ENCODE results near the gene THADA. TPM values are rescaled to one million over a fixed set of nuclear protein-coding genes. Genes with fewer than 3 reads are reported as not detected.

Gene THADA
- total and polyA plus RNA-seq, 12 donors = 7.5 to 18.0 (median 15.2) TPM

DNA sequence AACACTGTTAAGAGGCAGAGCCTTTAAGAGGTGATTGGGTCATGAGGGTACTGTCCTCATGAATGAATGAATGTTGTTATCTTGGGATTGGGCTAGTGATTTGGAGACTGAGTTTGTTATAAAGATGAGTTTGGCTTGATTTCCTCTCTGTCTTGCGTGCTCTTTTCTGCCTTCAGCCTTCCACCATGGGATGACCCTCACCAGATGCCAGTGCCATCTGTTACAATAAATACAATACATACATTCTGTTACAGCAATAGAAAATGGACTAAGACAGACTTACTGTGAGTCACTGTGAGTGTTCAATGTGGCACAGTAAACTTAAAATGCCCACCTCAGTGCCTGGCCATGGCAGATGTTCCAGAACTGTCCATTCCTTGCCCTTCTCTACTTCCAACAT lies 274.4 kb downstream of the THADA start:
- H3K27ac ChIP-seq = no peak overlapping the region
- TF ChIP-seq, protein P1, sequence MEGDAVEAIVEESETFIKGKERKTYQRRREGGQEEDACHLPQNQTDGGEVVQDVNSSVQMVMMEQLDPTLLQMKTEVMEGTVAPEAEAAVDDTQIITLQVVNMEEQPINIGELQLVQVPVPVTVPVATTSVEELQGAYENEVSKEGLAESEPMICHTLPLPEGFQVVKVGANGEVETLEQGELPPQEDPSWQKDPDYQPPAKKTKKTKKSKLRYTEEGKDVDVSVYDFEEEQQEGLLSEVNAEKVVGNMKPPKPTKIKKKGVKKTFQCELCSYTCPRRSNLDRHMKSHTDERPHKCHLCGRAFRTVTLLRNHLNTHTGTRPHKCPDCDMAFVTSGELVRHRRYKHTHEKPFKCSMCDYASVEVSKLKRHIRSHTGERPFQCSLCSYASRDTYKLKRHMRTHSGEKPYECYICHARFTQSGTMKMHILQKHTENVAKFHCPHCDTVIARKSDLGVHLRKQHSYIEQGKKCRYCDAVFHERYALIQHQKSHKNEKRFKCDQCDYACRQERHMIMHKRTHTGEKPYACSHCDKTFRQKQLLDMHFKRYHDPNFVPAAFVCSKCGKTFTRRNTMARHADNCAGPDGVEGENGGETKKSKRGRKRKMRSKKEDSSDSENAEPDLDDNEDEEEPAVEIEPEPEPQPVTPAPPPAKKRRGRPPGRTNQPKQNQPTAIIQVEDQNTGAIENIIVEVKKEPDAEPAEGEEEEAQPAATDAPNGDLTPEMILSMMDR (IDR thresholded peaks at IDR 0.05) = no peak
- H3K27me3 ChIP-seq = no peaks in the 10 kb centered on the region
- peaks cover 0 to 30% (median 23%) of the 10 kb centered on the region in 9 donors for H3K4me1 ChIP-seq
- intact Hi-C loops (cut with DNase I) = no loop called here
- WGBS, 2 donors = 96 to 100% methylated on average over 1 of the region's 1 CpG
- DNase-seq (no peak), ATAC-seq (no peak)
- peaks cover 0 to 10% (median 0%) of the 10 kb centered on the region in 11 donors for H3K9me3 ChIP-seq
- no peak overlapping the region for H3K4me3 ChIP-seq
- H3K36me3 ChIP-seq = peaks cover 0 to 24% (median 0%) of the 10 kb centered on the region in 9 donors

DNA sequence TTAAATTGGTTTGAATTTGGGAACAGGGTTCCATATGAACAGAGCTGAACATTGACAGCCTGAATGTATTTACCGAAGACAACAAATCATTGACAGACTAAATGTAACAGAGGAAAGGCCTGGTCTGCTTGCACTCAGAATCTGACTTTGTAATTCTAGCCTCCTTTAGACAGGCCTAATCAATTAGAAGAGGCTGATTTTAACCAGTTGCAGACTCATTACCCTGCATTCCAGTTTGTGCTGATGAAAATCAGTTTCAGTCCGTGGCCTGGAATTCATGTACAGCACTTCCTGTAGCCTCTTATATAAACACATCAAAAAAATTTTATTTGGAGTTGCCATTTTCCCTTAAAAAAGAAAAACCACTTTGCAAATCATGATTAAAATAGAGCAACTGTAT lies 276.3 kb downstream of the THADA start:
- no peak for DNase-seq
- 75 to 78% methylated on average over 2 of the region's 2 CpGs for WGBS, 2 donors
- intact Hi-C loops (cut with DNase I) = no loop called here

DNA sequence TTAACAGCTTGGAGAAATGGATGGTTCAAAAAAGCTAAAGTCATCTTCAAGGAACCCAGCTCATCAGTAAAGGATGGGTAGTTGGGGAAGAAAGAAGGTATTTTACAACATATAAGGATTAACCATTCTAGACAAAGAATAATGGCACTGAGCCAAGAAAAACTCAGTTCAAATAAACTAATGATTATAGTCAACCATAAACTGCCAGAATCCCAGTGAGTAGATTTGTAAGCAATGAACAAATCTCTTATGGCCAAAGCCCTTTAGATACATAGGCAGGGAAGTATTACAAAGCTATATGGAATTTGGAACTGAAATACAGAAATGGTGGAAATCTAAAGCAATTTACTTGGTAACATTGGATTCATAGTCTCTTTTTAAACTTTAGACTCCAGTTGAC lies 277.0 kb downstream of the THADA start:
- Histone ChIP-seq H3K4me1 (peaks cover 0 to 14% (median 6%) of the 10 kb centered on the region in 9 donors), H3K27me3 (no peaks in the 10 kb centered on the region), H3K27ac (no peak overlapping the region), H3K9me3 (no peaks in the 10 kb centered on the region), H3K4me3 (no peak overlapping the region), H3K36me3 (peaks cover 0 to 24% (median 0%) of the 10 kb centered on the region in 9 donors)
- no peak for ATAC-seq
- intact Hi-C loops (cut with DNase I) = no loop called here
- DNase-seq = no peak
- TF ChIP-seq, protein P1 (IDR thresholded peaks at IDR 0.05) = no peak

More for the DNA sequence above, 276.3 kb downstream of the THADA start:
- H3K4me3 ChIP-seq = no peak overlapping the region
- H3K27ac ChIP-seq = no peak overlapping the region
- ATAC-seq = no peak
- peaks cover 0 to 24% (median 0%) of the 10 kb centered on the region in 9 donors for H3K36me3 ChIP-seq
- TF ChIP-seq, protein P1 (IDR thresholded peaks at IDR 0.05) = no peak
- H3K27me3 ChIP-seq = no peaks in the 10 kb centered on the region
- H3K9me3 ChIP-seq = no peaks in the 10 kb centered on the region
- peaks cover 0 to 16% (median 11%) of the 10 kb centered on the region in 9 donors for H3K4me1 ChIP-seq

DNA sequence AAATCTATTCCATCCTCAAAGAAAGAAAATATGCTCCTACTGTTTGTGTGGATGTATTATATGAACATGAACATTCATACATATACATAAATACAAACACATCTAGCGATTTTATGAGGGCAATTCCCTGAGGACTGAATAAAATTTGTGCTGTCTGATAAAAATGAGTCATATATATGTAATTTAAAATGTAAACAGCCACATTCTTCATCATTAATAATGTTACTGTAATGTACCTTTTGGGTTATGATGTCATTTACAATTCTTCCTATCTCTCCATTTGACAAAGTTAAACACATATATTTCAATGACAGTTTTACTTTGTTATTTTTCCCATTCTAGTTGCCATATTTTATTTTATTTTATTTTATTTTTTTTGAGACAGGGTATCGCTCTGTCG lies 278.2 kb downstream of the THADA start:
- Histone ChIP-seq H3K4me3 (no peak overlapping the region), H3K27me3 (no peaks in the 10 kb centered on the region), H3K27ac (no peak overlapping the region), H3K9me3 (no peaks in the 10 kb centered on the region), H3K36me3 (peaks cover 0 to 24% (median 0%) of the 10 kb centered on the region in 9 donors), H3K4me1 (peaks cover 0 to 21% (median 12%) of the 10 kb centered on the region in 9 donors)
- ATAC-seq = no peak
- no peak for DNase-seq
- WGBS, 2 donors = 95 to 97% methylated on average over 3 of the region's 3 CpGs
- intact Hi-C loops (cut with DNase I) = no loop called here
- TF ChIP-seq, protein P1 (IDR thresholded peaks at IDR 0.05) = no peak

Data from heart right ventricle (tissue), 16 donors.